ENCODE data around the gene MRPS14. TPM values are rescaled to one million over a fixed set of nuclear protein-coding genes. Genes with fewer than 3 reads are reported as not detected.

The MRPS14 gene
- total RNA-seq, 1 donor from 2014 or later = 27.5 TPM

DNA sequence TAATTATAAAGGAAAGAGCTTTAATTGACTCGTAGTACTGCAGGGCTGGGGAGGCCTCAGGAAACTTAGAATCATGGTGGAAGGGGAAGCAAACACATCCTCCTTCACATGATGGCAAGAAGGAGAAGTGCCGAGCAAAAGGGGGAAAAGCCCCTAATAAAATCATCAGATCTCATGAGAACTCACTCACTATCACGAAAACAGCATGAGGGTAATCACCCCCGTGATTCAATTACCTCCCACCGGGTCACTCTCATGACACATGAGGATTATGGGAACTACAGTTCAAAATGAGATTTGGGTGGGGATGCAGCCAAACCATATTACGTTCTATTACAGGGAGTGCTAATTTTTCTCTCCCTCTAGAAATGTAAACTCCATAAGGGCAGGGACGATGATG, 14.2 kb upstream of the MRPS14 start:
- ATAC-seq (no peak), DNase-seq (no peak)
- Histone ChIP-seq H3K4me1 (no peaks in the 10 kb centered on the region), H3K4me3 (no peak overlapping the region), H3K27ac (no peak overlapping the region), H3K9me3 (no peaks in the 10 kb centered on the region), H3K27me3 (ENCODE audit: low read depth) (no peaks in the 10 kb centered on the region), H3K36me3 (no peaks in the 10 kb centered on the region)
- intact Hi-C loops (cut with DNase I) = loop anchor here (10.0 kb wide), 1 partner anchor 87 kb away; no protein-coding TSS in a partner anchor
- TF ChIP-seq, protein P1, sequence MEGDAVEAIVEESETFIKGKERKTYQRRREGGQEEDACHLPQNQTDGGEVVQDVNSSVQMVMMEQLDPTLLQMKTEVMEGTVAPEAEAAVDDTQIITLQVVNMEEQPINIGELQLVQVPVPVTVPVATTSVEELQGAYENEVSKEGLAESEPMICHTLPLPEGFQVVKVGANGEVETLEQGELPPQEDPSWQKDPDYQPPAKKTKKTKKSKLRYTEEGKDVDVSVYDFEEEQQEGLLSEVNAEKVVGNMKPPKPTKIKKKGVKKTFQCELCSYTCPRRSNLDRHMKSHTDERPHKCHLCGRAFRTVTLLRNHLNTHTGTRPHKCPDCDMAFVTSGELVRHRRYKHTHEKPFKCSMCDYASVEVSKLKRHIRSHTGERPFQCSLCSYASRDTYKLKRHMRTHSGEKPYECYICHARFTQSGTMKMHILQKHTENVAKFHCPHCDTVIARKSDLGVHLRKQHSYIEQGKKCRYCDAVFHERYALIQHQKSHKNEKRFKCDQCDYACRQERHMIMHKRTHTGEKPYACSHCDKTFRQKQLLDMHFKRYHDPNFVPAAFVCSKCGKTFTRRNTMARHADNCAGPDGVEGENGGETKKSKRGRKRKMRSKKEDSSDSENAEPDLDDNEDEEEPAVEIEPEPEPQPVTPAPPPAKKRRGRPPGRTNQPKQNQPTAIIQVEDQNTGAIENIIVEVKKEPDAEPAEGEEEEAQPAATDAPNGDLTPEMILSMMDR (IDR thresholded peaks at IDR 0.05) = no peak

DNA sequence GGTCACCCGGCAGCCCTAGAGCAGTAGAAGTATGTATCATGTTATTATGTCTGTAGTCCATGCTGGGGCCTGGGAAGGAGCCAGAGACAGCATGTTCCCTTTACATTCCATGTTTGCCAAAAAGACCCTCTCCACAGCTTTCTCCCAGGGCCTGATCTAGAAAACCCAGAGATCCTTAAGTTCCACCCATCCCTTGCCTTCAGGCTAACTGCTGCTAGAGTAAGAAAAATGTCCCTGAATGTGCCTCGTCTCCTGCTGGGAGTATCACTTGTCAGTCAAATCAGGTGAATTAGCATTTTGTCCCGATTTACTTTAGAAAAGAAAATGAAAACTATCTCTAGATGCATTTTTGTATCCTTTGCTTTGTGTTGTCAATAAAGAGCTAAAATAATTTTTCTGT, 13.3 kb upstream of the MRPS14 start:
- Histone ChIP-seq H3K4me1 (no peaks in the 10 kb centered on the region), H3K9me3 (no peaks in the 10 kb centered on the region), H3K27me3 (ENCODE audit: low read depth) (no peaks in the 10 kb centered on the region), H3K36me3 (no peaks in the 10 kb centered on the region), H3K27ac (no peak overlapping the region), H3K4me3 (no peak overlapping the region)
- no peak for ATAC-seq
- TF ChIP-seq, protein P1 (IDR thresholded peaks at IDR 0.05) = no peak
- intact Hi-C loops (cut with DNase I) = loop anchor here (10.0 kb wide), 1 partner anchor 88 kb away; no protein-coding TSS in a partner anchor
- no peak for DNase-seq

DNA sequence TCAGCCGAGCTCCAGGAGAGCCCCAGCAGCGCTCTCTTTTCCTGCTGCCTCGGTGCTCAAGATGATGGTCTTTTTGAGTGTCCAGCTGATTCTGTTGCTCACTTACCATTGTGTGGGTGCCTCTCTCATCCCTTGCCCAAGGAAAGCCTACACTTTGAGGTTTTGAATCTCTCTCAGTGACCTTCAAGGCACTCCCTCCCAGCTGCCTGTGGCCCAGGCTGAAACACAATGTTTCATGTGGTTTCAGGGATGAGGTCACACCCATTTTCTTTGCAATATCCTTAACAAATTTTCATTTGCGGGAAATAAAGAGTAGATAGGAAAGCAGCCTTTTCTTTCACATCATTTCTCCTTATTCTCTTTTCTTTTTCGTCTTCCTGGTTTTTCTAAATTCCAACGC, 12.6 kb upstream of the MRPS14 start:
- no peak for DNase-seq
- no peaks in the 10 kb centered on the region for H3K36me3 ChIP-seq
- H3K27me3 ChIP-seq (ENCODE audit: low read depth) = no peaks in the 10 kb centered on the region
- intact Hi-C loops (cut with DNase I) = loop anchor here (10.0 kb wide), 1 partner anchor 89 kb away; no protein-coding TSS in a partner anchor
- TF ChIP-seq, protein P1 (IDR thresholded peaks at IDR 0.05) = no peak
- H3K27ac ChIP-seq = no peak overlapping the region
- ATAC-seq = no peak
- no peaks in the 10 kb centered on the region for H3K4me1 ChIP-seq
- H3K9me3 ChIP-seq = no peaks in the 10 kb centered on the region
- H3K4me3 ChIP-seq = no peak overlapping the region

DNA sequence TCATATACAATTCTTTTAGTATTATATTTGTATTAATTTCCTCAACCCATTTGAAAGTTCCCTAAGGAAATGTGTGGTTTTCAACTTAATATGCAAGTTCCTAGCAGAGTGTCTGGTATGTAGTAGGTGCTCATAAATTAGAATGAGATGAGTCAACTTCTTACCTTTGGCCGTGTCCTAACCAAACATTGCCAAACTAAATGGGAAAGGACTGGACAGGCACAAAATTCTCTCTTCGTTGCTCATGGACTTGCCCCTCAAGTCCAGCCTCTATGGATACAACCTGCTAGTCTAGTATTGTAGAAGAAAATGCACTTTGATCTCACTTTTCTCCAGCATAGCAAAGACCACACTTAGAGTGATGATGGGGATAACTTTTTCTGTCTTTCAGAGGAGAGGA, 11.6 kb upstream of the MRPS14 start:
- H3K9me3 ChIP-seq = no peaks in the 10 kb centered on the region
- H3K4me1 ChIP-seq = no peaks in the 10 kb centered on the region
- TF ChIP-seq, protein P1 (IDR thresholded peaks at IDR 0.05) = no peak
- DNase-seq (no peak), ATAC-seq (no peak)
- H3K27me3 ChIP-seq (ENCODE audit: low read depth) = no peaks in the 10 kb centered on the region
- no peak overlapping the region for H3K27ac ChIP-seq
- intact Hi-C loops (cut with DNase I) = loop anchor here (10.0 kb wide), 1 partner anchor 90 kb away; no protein-coding TSS in a partner anchor
- no peak overlapping the region for H3K4me3 ChIP-seq
- no peaks in the 10 kb centered on the region for H3K36me3 ChIP-seq

DNA sequence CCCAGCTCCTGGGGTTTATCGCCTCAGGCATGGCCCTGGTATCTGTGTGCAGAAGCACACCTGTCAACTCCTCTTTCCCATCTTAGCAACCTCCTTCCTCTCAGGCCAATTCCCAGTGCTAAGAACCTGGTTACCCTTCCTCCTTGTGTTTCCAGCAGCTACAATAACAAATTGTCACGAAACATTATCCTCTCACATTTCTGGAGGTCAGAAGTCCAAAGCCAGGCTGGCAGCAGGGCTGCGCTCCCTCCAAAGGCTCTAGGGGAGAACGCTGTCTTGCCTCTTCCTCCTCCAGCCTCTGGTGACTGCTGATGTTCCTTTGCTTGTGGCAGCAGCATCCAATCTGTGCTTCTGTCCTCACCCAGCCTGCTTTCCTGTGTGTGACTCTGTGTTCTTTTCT, 10.7 kb upstream of the MRPS14 start:
- no peak for DNase-seq
- no peak overlapping the region for H3K4me3 ChIP-seq
- no peaks in the 10 kb centered on the region for H3K36me3 ChIP-seq
- H3K9me3 ChIP-seq = no peaks in the 10 kb centered on the region
- intact Hi-C loops (cut with DNase I) = loop anchor here (10.0 kb wide), 1 partner anchor 91 kb away; no protein-coding TSS in a partner anchor
- no peaks in the 10 kb centered on the region for H3K27me3 ChIP-seq (ENCODE audit: low read depth)
- H3K4me1 ChIP-seq = no peaks in the 10 kb centered on the region
- no peak overlapping the region for H3K27ac ChIP-seq
- TF ChIP-seq, protein P1 (IDR thresholded peaks at IDR 0.05) = no peak
- no peak for ATAC-seq

Measured in lower lobe of right lung (tissue), 2 donors.